ENCODE results near the gene LLGL2.

Gene LLGL2

DNA sequence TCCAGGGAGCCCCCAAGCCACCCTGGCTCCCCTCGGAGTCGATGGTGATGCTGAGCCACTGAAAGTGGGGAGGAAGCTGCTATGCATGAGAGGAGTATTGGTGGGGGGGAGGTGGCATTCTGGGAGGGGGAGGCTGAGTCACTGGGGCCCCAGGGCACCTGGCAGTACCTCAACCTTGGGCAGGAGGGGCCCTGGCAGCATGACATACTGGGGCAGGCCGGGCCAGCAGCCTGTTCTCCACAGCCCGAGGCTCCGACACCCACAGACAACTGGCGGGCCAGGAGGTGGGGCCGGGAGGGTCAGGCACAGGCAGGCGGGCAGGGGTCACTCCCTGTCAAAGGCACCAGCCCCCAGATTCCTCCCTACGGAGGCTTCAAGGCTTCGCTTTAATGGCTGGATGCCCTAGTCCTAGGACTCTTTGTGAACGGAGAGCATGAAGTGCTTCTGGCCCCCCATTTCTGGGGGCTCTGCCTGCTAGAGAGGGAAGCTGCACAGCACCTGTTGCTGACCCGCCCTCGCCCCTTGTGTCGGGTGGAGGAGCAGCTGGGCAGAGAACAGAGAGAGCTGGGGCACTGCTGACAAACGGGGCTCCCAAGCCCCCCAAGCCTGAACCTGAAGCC lies 11.1 kb upstream of the LLGL2 start:
- peak overlapping the region; percentile 61 for H3K4me3 ChIP-seq (ENCODE audit: control insufficient read depth, low read depth, low read length)
- no peak for DNase-seq (ENCODE audit: low read depth)
- TF ChIP-seq, protein P1, sequence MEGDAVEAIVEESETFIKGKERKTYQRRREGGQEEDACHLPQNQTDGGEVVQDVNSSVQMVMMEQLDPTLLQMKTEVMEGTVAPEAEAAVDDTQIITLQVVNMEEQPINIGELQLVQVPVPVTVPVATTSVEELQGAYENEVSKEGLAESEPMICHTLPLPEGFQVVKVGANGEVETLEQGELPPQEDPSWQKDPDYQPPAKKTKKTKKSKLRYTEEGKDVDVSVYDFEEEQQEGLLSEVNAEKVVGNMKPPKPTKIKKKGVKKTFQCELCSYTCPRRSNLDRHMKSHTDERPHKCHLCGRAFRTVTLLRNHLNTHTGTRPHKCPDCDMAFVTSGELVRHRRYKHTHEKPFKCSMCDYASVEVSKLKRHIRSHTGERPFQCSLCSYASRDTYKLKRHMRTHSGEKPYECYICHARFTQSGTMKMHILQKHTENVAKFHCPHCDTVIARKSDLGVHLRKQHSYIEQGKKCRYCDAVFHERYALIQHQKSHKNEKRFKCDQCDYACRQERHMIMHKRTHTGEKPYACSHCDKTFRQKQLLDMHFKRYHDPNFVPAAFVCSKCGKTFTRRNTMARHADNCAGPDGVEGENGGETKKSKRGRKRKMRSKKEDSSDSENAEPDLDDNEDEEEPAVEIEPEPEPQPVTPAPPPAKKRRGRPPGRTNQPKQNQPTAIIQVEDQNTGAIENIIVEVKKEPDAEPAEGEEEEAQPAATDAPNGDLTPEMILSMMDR (conservative IDR thresholded peaks at IDR 0.05; ENCODE audit: control insufficient read depth, insufficient read depth, low read depth, low read length) = no peak

DNA sequence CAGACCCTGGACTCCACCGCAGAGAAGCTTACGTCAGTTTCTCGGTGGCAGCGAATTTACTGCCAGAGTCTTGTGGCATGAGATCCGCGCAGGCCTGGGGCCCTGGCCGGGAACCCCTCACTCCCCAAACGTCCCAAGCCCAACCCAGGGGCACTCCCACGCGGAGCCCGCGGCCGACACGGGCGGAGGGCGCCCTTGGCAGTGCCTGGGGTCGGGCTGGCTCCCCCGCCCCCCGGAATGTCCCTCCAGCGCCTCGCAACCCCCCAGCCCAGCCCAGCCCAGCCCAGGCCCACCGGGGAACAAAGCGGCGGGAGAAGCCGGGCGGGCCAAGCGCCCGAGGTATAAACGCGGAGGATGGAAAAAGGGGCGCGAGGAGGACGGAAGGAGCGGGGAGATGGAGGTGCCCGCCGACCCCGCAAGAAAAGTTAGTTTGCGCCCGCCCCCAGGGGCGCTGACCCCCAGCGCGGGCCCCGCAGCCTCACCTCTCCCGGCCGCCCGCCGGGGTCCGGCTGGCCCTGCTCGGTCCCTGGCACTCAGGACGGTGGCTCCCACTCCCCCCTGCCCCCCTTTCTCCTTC lies 10.5 kb upstream of the LLGL2 start:
- peak overlapping the region; percentile 61 for H3K4me3 ChIP-seq (ENCODE audit: control insufficient read depth, low read depth, low read length)
- DNase-seq (ENCODE audit: low read depth) = no peak
- TF ChIP-seq, protein P1 (conservative IDR thresholded peaks at IDR 0.05; ENCODE audit: control insufficient read depth, insufficient read depth, low read depth, low read length) = no peak

DNA sequence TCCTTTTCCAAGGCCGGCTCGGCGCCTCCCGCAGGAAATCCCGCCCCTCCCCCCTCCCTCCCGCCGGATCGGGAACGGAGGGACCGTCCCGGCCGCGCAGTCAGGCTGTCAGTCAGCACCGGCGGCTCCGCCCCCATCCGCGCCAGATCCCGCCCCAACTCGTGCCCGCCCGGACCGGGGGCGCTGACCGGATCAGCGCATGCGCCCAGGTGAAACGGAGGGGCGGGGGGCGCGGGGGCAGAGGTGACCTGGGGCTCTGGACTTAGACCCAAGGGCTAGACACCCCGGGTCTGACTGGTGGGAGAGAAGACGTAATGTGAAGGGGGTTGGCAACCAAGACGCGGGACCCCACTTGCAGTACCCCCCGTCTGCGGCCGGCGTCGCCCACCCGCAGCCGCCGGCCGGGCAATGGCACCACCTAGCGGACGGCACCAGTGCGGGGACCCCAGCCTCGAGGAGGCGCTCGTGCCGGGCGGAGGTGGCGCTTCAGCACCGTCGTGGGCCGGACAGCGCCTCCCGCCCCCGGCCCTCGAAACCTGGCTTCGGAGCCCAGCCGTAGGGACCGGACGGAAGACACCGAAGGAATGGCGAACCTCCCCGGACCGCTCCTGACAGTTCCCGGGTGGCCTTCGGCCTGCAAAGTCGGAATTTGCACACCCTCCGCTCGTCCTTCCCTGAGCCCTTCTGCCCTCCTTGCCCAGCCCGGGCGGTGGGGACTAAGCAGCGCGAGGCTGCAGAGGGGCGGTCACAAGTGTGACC lies 9.8 kb upstream of the LLGL2 start, which contains the start of gene CASKIN2:
Gene CASKIN2, minus strand, starts transcription at position 42 of the 759 bp plus-strand sequence. CDS start 1,733 bp downstream, outside the sequence.
- peak within 1 kb of the TSS; percentile 66 for H3K4me3 ChIP-seq (ENCODE audit: control insufficient read depth, low read depth, low read length)
- TF ChIP-seq, protein P1 (conservative IDR thresholded peaks at IDR 0.05; ENCODE audit: control insufficient read depth, insufficient read depth, low read depth, low read length) = no peak
- DNase-seq (ENCODE audit: low read depth) = peak; percentile 78

DNA sequence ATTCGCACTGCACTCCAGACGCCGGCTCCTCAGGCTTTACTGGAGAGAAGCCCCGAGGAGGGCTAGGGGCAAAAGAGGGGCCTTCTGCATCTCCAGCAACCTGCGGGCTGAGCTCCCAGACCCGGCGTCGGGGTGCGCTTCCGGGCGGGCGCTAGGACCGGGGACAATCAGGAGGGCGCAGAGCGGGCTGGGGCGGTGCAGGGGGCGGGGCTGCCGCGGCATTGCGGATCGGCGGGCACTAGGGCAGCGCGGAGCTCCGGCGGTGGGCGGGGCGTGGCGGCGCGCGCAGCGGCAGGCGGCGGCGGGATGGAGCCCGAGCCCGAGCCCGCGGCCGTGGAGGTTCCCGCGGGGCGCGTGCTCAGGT lies 9.3 kb upstream of the LLGL2 start, which contains the start of gene TSEN54:
Gene TSEN54, plus strand, starts transcription at position 274 of the 364 bp plus-strand sequence. Its CDS starts 33 bp downstream, at position 307.
- H3K4me3 ChIP-seq (ENCODE audit: control insufficient read depth, low read depth, low read length) = peak within 1 kb of the TSS; percentile 66
- TF ChIP-seq, protein P1 (conservative IDR thresholded peaks at IDR 0.05; ENCODE audit: control insufficient read depth, insufficient read depth, low read depth, low read length) = no peak
- DNase-seq (ENCODE audit: low read depth) = peak; percentile 76

DNA sequence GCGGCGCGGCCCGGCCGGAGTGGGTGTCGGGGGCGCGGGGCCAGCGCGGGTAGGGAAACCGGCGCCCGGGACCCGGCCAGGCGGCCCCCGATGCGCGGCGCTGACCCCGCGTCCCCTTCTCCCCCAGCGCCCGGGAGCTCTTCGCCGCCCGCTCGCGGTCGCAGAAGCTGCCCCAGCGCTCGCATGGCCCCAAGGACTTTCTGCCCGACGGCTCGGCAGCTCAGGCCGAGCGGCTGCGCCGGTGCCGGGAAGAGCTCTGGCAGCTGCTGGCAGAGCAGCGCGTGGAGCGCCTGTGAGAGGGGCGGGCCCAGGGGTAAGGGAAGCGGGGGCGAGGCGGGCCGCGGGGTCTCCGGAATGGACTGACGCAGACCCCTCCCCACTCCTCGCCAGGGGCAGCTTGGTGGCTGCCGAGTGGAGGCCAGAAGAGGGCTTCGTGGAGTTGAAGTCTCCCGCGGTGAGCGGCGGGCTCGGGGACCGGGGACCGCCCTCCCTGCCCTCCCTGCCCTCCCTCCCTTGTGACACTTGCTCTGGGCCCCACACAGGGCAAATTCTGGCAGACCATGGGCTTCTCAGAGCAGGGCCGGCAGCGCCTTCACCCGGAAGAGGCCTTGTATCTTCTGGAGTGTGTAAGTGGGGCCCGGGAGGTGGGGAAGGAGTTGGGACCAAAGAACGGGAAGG lies 8.7 kb upstream of the LLGL2 start:
- TF ChIP-seq, protein P1 (conservative IDR thresholded peaks at IDR 0.05; ENCODE audit: control insufficient read depth, insufficient read depth, low read depth, low read length) = no peak
- DNase-seq (ENCODE audit: low read depth) = no peak
- H3K4me3 ChIP-seq (ENCODE audit: control insufficient read depth, low read depth, low read length) = peak overlapping the region; percentile 66

DNA sequence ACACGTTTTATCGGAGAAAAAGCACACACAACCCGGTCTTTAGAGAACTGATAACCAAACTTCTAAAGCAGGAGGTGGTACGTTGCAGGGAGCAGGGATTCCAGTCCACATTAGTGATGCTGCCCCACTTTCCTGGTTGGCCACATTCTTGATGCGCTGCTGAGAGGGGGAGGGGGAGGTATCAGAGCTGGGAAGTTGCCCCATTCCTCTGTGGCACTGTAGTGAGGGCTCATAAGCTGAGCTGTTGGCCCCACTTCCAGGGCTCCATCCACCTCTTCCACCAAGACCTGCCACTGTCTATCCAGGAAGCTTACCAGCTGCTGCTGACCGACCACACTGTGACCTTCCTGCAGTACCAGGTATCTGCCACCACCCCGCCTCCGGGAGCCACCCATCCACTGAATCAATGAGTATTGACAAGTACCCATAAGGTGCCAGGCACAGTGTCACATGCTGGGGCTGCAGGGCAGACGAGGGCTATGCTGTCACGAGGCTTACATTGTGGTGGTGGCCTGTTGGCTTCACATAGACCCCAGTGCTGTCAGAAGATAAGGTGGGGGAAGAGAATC lies 8.1 kb upstream of the LLGL2 start:
- DNase-seq (ENCODE audit: low read depth) = no peak
- TF ChIP-seq, protein P1 (conservative IDR thresholded peaks at IDR 0.05; ENCODE audit: control insufficient read depth, insufficient read depth, low read depth, low read length) = no peak

More for the DNA sequence above, 8.1 kb upstream of the LLGL2 start:
- H3K4me3 ChIP-seq (ENCODE audit: control insufficient read depth, low read depth, low read length) = peak overlapping the region; percentile 66
